HEK293 (cell line): ENCODE data around the gene PHF23.

Experiments
- CTCF ChIA-PET: fragments of 350-600 bp; formaldehyde crosslinking; extraction: SDS; loops from one replicate; lab custom pipeline; 2021; ENCODE audit warnings: antibody characterized with exemption; lab: Yijun Ruan, JAX
- POLR2A ChIA-PET: fragments of 300-600 bp; formaldehyde crosslinking; extraction: SDS; loops from one replicate; lab custom pipeline; 2020; ENCODE audit warnings: antibody characterized with exemption, inconsistent platforms; lab: Yijun Ruan, JAX
- H3K27ac ChIP-seq: fragments of 200-500 bp; sonication (Bioruptor generic); 2 replicates; pipeline ENCODE4 v1.5.1; 2014; ENCODE audit warnings: low read depth, low read length, control low read depth, inconsistent platforms; ENCODE audit errors: extremely low read depth
- H3K36me3 ChIP-seq, 2 experiments: fragments of 200-500 bp in 1 of 2; sonication (Bioruptor generic) in 1 of 2; 1 replicate in 1 of 2; 2 replicates in 1 of 2; pipeline ENCODE4 v1.5.1; 2014 to 2017; ENCODE audit warnings: inconsistent platforms in 2 of 2, low read length in 2 of 2; ENCODE audit not compliant: control insufficient read depth in 2 of 2, insufficient read depth in 1 of 2
- H3K4me1 ChIP-seq: fragments of 200-500 bp; sonication (Bioruptor generic); 2 replicates; pipeline ENCODE4 v1.5.1; 2014; ENCODE audit warnings: mild to moderate bottlenecking, low read length, inconsistent platforms; ENCODE audit not compliant: control insufficient read depth, insufficient read depth
- H3K4me3 ChIP-seq: 2 replicates; pipeline ENCODE4 v1.5.1; 2011; ENCODE audit warnings: low read depth, mild to moderate bottlenecking, control low read depth, low read length, moderate library complexity
- H3K9me3 ChIP-seq: fragments of 200-500 bp; sonication (Bioruptor generic); 2 replicates; pipeline ENCODE4 v1.5.1; 2014; ENCODE audit warnings: low read depth, low read length, inconsistent platforms; ENCODE audit not compliant: control insufficient read depth, insufficient read depth
- ATF2 ChIP-seq: fragments of 450-650 bp; formaldehyde crosslinking; IDR thresholded peaks from 2 replicates; pipeline ENCODE4 v1.5.1; 2016; ENCODE audit warnings: missing biosample characterization, missing genetic modification characterization, low read depth
- HOXA7 ChIP-seq: sonication (generic); formaldehyde crosslinking; IDR thresholded peaks from 2 replicates; pipeline ENCODE4 v1.8.1; 2022; ENCODE audit warnings: missing genetic modification reagents, borderline replicate concordance
- KLF10 ChIP-seq: fragments of 450-650 bp; IDR thresholded peaks from 2 replicates; pipeline ENCODE4 v1.5.1; 2018; ENCODE audit warnings: missing biosample characterization, mild to moderate bottlenecking, missing genetic modification characterization
- KLF8 ChIP-seq: fragments of 450-650 bp; formaldehyde crosslinking; IDR thresholded peaks from 2 replicates; pipeline ENCODE4 v1.5.1; 2016; ENCODE audit warnings: missing biosample characterization, missing genetic modification characterization
- KLF9 ChIP-seq: fragments of 450-650 bp; formaldehyde crosslinking; IDR thresholded peaks from 2 replicates; pipeline ENCODE4 v1.5.1; 2016; ENCODE audit warnings: missing biosample characterization, missing genetic modification characterization, low read depth
- OVOL3 ChIP-seq: fragments of 450-650 bp; formaldehyde crosslinking; IDR thresholded peaks from 2 replicates; pipeline ENCODE4 v1.5.1; 2016; ENCODE audit warnings: missing biosample characterization, missing genetic modification characterization
- PRDM10 ChIP-seq: fragments of 450-650 bp; formaldehyde crosslinking; IDR thresholded peaks from 2 replicates; pipeline ENCODE4 v1.5.1; 2016; ENCODE audit warnings: missing biosample characterization, missing genetic modification characterization
- REPIN1 ChIP-seq: fragments of 450-650 bp; formaldehyde crosslinking; IDR thresholded peaks from 2 replicates; pipeline ENCODE4 v1.5.1; 2017; ENCODE audit warnings: missing biosample characterization, missing genetic modification characterization, low read depth
- ZBTB17 ChIP-seq: fragments of 450-650 bp; formaldehyde crosslinking; IDR thresholded peaks from 2 replicates; pipeline ENCODE4 v1.5.1; 2016; ENCODE audit warnings: missing biosample characterization, missing genetic modification characterization
- ZBTB20 ChIP-seq: fragments of 450-650 bp; formaldehyde crosslinking; IDR thresholded peaks from 2 replicates; pipeline ENCODE4 v1.5.1; 2016; ENCODE audit warnings: missing biosample characterization, missing genetic modification characterization
- ZBTB48 ChIP-seq: fragments of 450-650 bp; formaldehyde crosslinking; IDR thresholded peaks from 2 replicates; pipeline ENCODE4 v1.5.1; 2016; ENCODE audit warnings: missing biosample characterization, missing genetic modification characterization
- ZNF114 ChIP-seq: fragments of 450-650 bp; formaldehyde crosslinking; IDR thresholded peaks from 2 replicates; pipeline ENCODE4 v1.5.0; 2017; ENCODE audit warnings: missing biosample characterization, missing genetic modification characterization
- ZNF121 ChIP-seq: fragments of 450-650 bp; formaldehyde crosslinking; IDR thresholded peaks from 2 replicates; pipeline ENCODE4 v1.5.1; 2016; ENCODE audit warnings: missing biosample characterization, missing genetic modification characterization
- ZNF157 ChIP-seq: fragments of 450-650 bp; formaldehyde crosslinking; IDR thresholded peaks from 2 replicates; pipeline ENCODE4 v1.5.1; 2016; ENCODE audit warnings: missing biosample characterization, missing genetic modification characterization
- ZNF169 ChIP-seq: fragments of 450-650 bp; formaldehyde crosslinking; IDR thresholded peaks from 2 replicates; pipeline ENCODE4 v1.5.1; 2016; ENCODE audit warnings: missing biosample characterization, missing genetic modification characterization
- ZNF292 ChIP-seq: fragments of 450-650 bp; formaldehyde crosslinking; IDR thresholded peaks from 2 replicates; pipeline ENCODE4 v1.5.1; 2016; ENCODE audit warnings: low read depth, missing biosample characterization, missing genetic modification characterization, borderline replicate concordance
- ZNF350 ChIP-seq: fragments of 450-650 bp; formaldehyde crosslinking; IDR thresholded peaks from 2 replicates; pipeline ENCODE4 v1.5.0; 2017; ENCODE audit warnings: missing biosample characterization, mild to moderate bottlenecking, missing genetic modification characterization
- ZNF449 ChIP-seq: fragments of 450-650 bp; formaldehyde crosslinking; IDR thresholded peaks from 2 replicates; pipeline ENCODE4 v1.5.1; 2017; ENCODE audit warnings: missing biosample characterization, mild to moderate bottlenecking, missing genetic modification characterization, moderate library complexity
- ZNF548 ChIP-seq: fragments of 450-650 bp; formaldehyde crosslinking; IDR thresholded peaks from 2 replicates; pipeline ENCODE4 v1.5.1; 2016; ENCODE audit warnings: missing biosample characterization, missing genetic modification characterization
- ZNF610 ChIP-seq: fragments of 450-650 bp; formaldehyde crosslinking; IDR thresholded peaks from 2 replicates; pipeline ENCODE4 v1.5.1; 2016; ENCODE audit warnings: missing biosample characterization, missing genetic modification characterization, borderline replicate concordance
- ZNF792 ChIP-seq: fragments of 450-650 bp; formaldehyde crosslinking; IDR thresholded peaks from 2 replicates; pipeline ENCODE4 v1.5.1; 2016; ENCODE audit warnings: missing biosample characterization, missing genetic modification characterization
- ZNF837 ChIP-seq: fragments of 450-650 bp; formaldehyde crosslinking; IDR thresholded peaks from 2 replicates; pipeline ENCODE4 v1.5.1; 2016; ENCODE audit warnings: missing biosample characterization, missing genetic modification characterization
- ZNF843 ChIP-seq: fragments of 450-650 bp; formaldehyde crosslinking; IDR thresholded peaks from 2 replicates; pipeline ENCODE4 v1.5.1; 2016; ENCODE audit warnings: missing biosample characterization, missing genetic modification characterization
- ZSCAN5A ChIP-seq: fragments of 450-650 bp; formaldehyde crosslinking; IDR thresholded peaks from 2 replicates; pipeline ENCODE4 v1.5.1; 2016; ENCODE audit warnings: missing biosample characterization, missing genetic modification characterization
- ZXDB ChIP-seq: fragments of 450-650 bp; formaldehyde crosslinking; IDR thresholded peaks from 2 replicates; pipeline ENCODE4 v1.5.1; 2016; ENCODE audit warnings: missing biosample characterization, missing genetic modification characterization
- TF ChIP-seq, protein P1 (sequence below): fragments of 450-650 bp; formaldehyde crosslinking; conservative IDR thresholded peaks from 2 replicates; pipeline ENCODE4 v1.5.1; 2016; ENCODE audit warnings: low read depth, missing biosample characterization, missing genetic modification characterization

The PHF23 gene

GRCh38 chr17:7234083-7234951 is 4.9 kb downstream of the PHF23 start, which contains the start of gene DVL2 (continued):
- TF ChIP-seq ATF2 (tag by site-specific recombination) (no peak), ZBTB20 (tag by site-specific recombination) (peak; percentile 84), ZNF157 (tag by site-specific recombination) (peak; percentile 62; the same call in 1 of the 2 replicates), ZNF169 (0 out of 2 replicates have a peak, but pooled peaks have one; percentile 69), ZNF843 (tag by site-specific recombination) (peak; percentile 90), HOXA7 (CRISPR knock-in tag) (no peak), KLF9 (peak; percentile 99), ZNF350 (tag by site-specific recombination) (no peak), ZNF114 (tag by site-specific recombination) (no peak), ZNF292 (tag by site-specific recombination) (peak; percentile 97), REPIN1 (peak; percentile 86; the same call in 1 of the 2 replicates), KLF10 (peak; percentile 94), ZXDB (peak; percentile 78), ZNF610 (tag by site-specific recombination) (peak; percentile 92), KLF8 (tag by site-specific recombination) (peak; percentile 100), ZSCAN5A (peak; percentile 67; the same call in 1 of the 2 replicates), ZNF449 (0 out of 2 replicates have a peak, but pooled peaks have one; percentile 14)

DNA sequence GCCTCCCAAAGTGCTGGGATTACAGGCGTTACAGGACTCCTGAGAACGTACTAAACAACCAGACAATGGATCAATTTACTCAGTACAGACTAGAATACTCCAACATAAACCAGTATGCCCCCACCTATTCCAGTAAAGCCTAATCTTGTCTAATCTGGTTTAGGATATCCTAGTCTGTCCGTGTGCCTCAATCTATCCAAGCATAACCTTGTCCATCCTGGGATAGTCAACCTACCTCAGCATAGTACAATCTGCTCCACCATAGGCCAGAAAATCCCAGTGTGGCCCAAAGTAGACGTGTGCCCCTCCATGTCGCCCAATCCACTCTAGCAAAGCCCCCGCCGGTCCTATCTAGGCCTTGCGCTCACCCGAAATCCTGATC is 5.6 kb downstream of the PHF23 start:
- peaks cover 7% of the 10 kb centered on the region; the same call in 1 of the 2 replicates for H3K4me1 ChIP-seq
- no peaks in the 10 kb centered on the region for H3K9me3 ChIP-seq
- peaks cover 20 to 58% of the 10 kb centered on the region in 2 experiments for H3K36me3 ChIP-seq
- H3K27ac ChIP-seq: peak overlapping the region; percentile 82
- H3K4me3 ChIP-seq: peak overlapping the region; percentile 87
- ChIA-PET CTCF (interaction anchor here (0.5 to 1.6 kb wide), 3 partner anchors 13 to 124 kb away, joined by 4 to 6 read pairs (median 4); partner anchors contain the start of genes ACADVL and DLG4), POLR2A (interaction anchor here (0.6 to 14.2 kb wide), 13 partner anchors 9 to 472 kb away, joined by 3 to 284 read pairs (median 4); partner anchors contain the start of genes ACADVL, CTDNEP1, DLG4 and GABARAP)
- TF ChIP-seq OVOL3 (no peak), ZNF548 (tag by site-specific recombination) (no peak), ZNF837 (tag by site-specific recombination) (no peak), ZNF121 (no peak), ZBTB48 (tag by site-specific recombination) (no peak), ZBTB17 (tag by site-specific recombination) (0 out of 2 replicates have a peak, but pooled peaks have one; percentile 37), PRDM10 (tag by site-specific recombination) (no peak), ZNF792 (tag by site-specific recombination) (no peak)
- TF ChIP-seq, protein P1, sequence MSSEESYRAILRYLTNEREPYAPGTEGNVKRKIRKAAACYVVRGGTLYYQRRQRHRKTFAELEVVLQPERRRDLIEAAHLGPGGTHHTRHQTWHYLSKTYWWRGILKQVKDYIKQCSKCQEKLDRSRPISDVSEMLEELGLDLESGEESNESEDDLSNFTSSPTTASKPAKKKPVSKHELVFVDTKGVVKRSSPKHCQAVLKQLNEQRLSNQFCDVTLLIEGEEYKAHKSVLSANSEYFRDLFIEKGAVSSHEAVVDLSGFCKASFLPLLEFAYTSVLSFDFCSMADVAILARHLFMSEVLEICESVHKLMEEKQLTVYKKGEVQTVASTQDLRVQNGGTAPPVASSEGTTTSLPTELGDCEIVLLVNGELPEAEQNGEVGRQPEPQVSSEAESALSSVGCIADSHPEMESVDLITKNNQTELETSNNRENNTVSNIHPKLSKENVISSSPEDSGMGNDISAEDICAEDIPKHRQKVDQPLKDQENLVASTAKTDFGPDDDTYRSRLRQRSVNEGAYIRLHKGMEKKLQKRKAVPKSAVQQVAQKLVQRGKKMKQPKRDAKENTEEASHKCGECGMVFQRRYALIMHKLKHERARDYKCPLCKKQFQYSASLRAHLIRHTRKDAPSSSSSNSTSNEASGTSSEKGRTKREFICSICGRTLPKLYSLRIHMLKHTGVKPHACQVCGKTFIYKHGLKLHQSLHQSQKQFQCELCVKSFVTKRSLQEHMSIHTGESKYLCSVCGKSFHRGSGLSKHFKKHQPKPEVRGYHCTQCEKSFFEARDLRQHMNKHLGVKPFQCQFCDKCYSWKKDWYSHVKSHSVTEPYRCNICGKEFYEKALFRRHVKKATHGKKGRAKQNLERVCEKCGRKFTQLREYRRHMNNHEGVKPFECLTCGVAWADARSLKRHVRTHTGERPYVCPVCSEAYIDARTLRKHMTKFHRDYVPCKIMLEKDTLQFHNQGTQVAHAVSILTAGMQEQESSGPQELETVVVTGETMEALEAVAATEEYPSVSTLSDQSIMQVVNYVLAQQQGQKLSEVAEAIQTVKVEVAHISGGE: peak; percentile 1; the same call in 1 of the 2 replicates
